Measurements from ENCODE around the gene CFAP119.
A peak's percentile ranks its signal among the peaks of the same experiment; 100 is the strongest.

CFAP119 gene

DNA sequence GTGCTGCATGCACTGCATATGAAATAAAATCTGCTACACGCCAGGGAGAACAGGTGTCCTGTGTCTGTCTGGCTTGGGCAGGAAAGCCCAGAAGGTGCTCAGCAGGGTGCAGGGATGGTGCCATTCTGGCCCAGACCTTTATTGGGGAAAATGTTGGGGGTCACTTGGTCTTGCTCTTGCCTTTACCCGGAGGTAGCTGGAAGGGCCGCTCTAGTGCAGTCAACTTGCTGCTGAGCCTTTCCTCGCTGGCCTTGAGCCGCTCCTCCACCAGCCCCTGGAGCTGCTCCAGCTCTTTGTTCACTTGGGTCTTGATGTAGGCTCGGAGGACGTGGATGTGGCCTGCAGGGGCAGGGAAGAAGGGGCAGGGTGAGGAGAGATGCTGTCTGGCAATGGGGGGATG is 4.5 kb downstream of the CFAP119 start:
- no peak overlapping the region for H3K27ac Mint-ChIP-seq
- no peaks in the 10 kb centered on the region for H3K27me3 Mint-ChIP-seq
- no peak overlapping the region for H3K4me3 Mint-ChIP-seq

GRCh38 chr16:30756781-30757100 is 5.1 kb downstream of the CFAP119 start:
- Mint-ChIP-seq H3K36me3 (peaks cover 3% of the 10 kb centered on the region), H3K27ac (no peak overlapping the region), H3K4me1 (ENCODE audit: low read depth) (peaks cover 8% of the 10 kb centered on the region), H3K9me3 (ENCODE audit: low read depth) (no peaks in the 10 kb centered on the region), H3K4me3 (no peak overlapping the region), H3K27me3 (no peaks in the 10 kb centered on the region)

More for the DNA sequence above, 4.5 kb downstream of the CFAP119 start:
- peaks cover 11% of the 10 kb centered on the region for H3K4me1 Mint-ChIP-seq (ENCODE audit: low read depth)
- peaks cover 3% of the 10 kb centered on the region for H3K36me3 Mint-ChIP-seq
- no peaks in the 10 kb centered on the region for H3K9me3 Mint-ChIP-seq (ENCODE audit: low read depth)

GRCh38 chr16:30755955-30756780 is 5.7 kb downstream of the CFAP119 start:
- Mint-ChIP-seq H3K4me1 (ENCODE audit: low read depth) (peaks cover 7% of the 10 kb centered on the region), H3K9me3 (ENCODE audit: low read depth) (no peaks in the 10 kb centered on the region), H3K36me3 (peaks cover 3% of the 10 kb centered on the region), H3K4me3 (no peak overlapping the region), H3K27ac (no peak overlapping the region), H3K27me3 (no peaks in the 10 kb centered on the region)

DNA sequence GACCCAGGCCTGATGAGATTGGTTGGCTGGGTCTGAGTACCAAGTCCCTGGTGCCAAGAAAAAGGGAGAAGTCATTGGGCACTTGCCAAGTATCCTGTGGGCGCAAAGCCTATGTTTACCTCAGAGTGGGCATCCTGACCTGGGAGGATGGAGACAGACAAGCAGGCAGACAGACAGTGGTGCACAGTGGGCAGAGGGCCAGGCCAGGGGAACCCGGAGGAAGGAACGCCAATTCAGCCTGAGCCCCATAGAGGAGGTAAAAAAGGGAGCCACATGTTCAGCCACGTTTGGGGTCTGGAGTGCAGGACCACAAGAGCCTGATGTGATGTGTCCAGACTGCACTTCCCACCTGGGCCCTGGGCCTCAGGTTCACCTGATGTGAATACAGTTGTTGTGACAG is 8.3 kb downstream of the CFAP119 start:
- H3K9me3 Mint-ChIP-seq (ENCODE audit: low read depth), result no peaks in the 10 kb centered on the region
- peaks cover 7% of the 10 kb centered on the region for H3K4me1 Mint-ChIP-seq (ENCODE audit: low read depth)
- no peak overlapping the region for H3K4me3 Mint-ChIP-seq
- H3K27ac Mint-ChIP-seq, result no peak overlapping the region
- no peaks in the 10 kb centered on the region for H3K27me3 Mint-ChIP-seq
- peaks cover 3% of the 10 kb centered on the region for H3K36me3 Mint-ChIP-seq

- H3K27ac Mint-ChIP-seq, result no peak overlapping the region
Measured at GRCh38 chr16:30750876-30751465, 10.9 kb downstream of the CFAP119 start.

GRCh38 chr16:30750201-30750600 is 11.7 kb downstream of the CFAP119 start:
- Mint-ChIP-seq H3K4me1 (ENCODE audit: low read depth) (peaks cover 17% of the 10 kb centered on the region), H3K9me3 (ENCODE audit: low read depth) (no peaks in the 10 kb centered on the region), H3K4me3 (peak overlapping the region; percentile 75), H3K27me3 (no peaks in the 10 kb centered on the region), H3K27ac (no peak overlapping the region), H3K36me3 (peaks cover 3% of the 10 kb centered on the region)

More at GRCh38 chr16:30750876-30751465, 10.9 kb downstream of the CFAP119 start:
- Mint-ChIP-seq H3K4me1 (ENCODE audit: low read depth) (peaks cover 17% of the 10 kb centered on the region), H3K36me3 (peaks cover 3% of the 10 kb centered on the region), H3K4me3 (no peak overlapping the region), H3K27me3 (no peaks in the 10 kb centered on the region), H3K9me3 (ENCODE audit: low read depth) (no peaks in the 10 kb centered on the region)

- peak overlapping the region; percentile 89 for H3K4me3 Mint-ChIP-seq
- no peaks in the 10 kb centered on the region for H3K27me3 Mint-ChIP-seq
- no peaks in the 10 kb centered on the region for H3K9me3 Mint-ChIP-seq (ENCODE audit: low read depth)
- peaks cover 18% of the 10 kb centered on the region for H3K4me1 Mint-ChIP-seq (ENCODE audit: low read depth)
- peak overlapping the region; percentile 28 for H3K27ac Mint-ChIP-seq
- peaks cover 4% of the 10 kb centered on the region for H3K36me3 Mint-ChIP-seq
Measured at GRCh38 chr16:30748634-30749445, 13.0 kb downstream of the CFAP119 start.

DNA sequence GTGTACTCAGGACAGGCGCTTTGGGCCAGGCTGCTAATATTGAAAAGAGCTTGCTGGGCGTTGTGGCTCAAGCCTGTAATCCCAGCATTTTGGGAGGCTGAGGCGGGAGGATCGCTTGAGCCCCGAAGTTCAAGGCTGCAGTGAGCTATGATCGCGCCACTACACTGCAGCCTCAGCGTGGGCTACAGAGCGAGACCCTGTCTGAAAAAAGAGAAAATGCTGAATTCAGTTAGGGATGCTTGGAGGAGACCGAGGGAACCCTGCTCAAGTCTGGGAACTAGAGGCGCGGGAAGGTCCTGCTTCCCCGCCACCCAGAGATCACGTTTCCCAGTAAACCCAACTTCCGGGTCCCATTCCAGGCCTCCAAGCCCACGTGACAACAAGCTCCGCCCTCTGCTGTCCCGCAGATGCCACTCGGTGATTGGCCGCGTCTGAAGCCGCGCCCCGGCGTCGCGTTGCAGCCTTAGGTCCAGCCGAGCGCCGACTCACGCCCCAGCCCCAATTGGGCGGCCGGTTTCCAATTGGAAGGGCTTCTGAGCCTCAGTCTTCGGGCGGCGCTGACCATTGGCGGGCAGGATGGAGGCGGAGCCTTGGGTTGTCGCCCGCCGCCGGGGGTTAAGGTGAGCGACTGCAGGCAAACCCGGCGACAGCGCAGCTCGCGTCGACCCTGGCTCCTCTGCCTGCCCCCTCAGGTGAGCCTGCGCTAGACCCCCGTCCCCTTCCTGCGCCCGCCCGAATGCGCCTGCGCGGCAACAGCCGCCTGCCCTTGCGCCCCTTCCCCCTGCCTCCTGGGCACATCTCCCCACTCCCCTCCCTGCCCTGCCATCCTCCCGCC is 13.8 kb downstream of the CFAP119 start, which contains the start of gene PHKG2:
TSS of gene PHKG2 (plus strand) at position 627 of the 835 bp plus-strand sequence. CDS start 396 bp downstream, outside the sequence.
- H3K36me3 Mint-ChIP-seq, result peaks cover 6% of the 10 kb centered on the region
- H3K27ac Mint-ChIP-seq, result peak within 1 kb of the TSS; percentile 91
- H3K4me3 Mint-ChIP-seq, result peak within 1 kb of the TSS; percentile 89
- H3K27me3 Mint-ChIP-seq, result no peaks in the 10 kb centered on the region
- H3K4me1 Mint-ChIP-seq (ENCODE audit: low read depth), result peaks cover 18% of the 10 kb centered on the region
- H3K9me3 Mint-ChIP-seq (ENCODE audit: low read depth), result no peaks in the 10 kb centered on the region

DNA sequence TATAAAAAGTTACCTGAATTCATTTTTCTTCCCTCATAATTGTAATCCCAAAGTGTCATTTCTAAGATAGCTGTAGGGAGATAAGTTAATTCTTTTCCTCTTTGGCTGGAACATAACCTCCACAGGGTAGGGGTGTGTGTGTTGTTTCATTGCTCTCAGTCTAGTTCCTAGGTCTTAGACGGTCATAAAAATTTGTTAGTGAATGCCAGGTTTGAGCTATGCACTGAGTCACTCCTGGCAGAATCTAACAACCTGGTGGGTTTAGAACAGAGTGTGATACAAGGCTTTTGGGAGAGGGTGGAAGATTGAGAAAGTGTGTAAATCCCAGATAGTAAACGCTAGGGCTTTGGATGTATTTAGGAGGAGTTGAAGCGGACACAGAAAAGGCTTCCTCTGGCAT is 14.5 kb downstream of the CFAP119 start:
- Mint-ChIP-seq H3K9me3 (ENCODE audit: low read depth) (no peaks in the 10 kb centered on the region), H3K4me3 (peak overlapping the region; percentile 89), H3K27me3 (no peaks in the 10 kb centered on the region), H3K27ac (peak overlapping the region; percentile 91), H3K36me3 (peaks cover 6% of the 10 kb centered on the region), H3K4me1 (ENCODE audit: low read depth) (peaks cover 18% of the 10 kb centered on the region)

- no peaks in the 10 kb centered on the region for H3K9me3 Mint-ChIP-seq (ENCODE audit: low read depth)
- no peaks in the 10 kb centered on the region for H3K27me3 Mint-ChIP-seq
- peak overlapping the region; percentile 61 for H3K27ac Mint-ChIP-seq
- H3K4me1 Mint-ChIP-seq (ENCODE audit: low read depth), result peaks cover 18% of the 10 kb centered on the region
- H3K4me3 Mint-ChIP-seq, result no peak overlapping the region
- peaks cover 9% of the 10 kb centered on the region for H3K36me3 Mint-ChIP-seq
Measured at GRCh38 chr16:30746638-30747175, 15.2 kb downstream of the CFAP119 start.

DNA sequence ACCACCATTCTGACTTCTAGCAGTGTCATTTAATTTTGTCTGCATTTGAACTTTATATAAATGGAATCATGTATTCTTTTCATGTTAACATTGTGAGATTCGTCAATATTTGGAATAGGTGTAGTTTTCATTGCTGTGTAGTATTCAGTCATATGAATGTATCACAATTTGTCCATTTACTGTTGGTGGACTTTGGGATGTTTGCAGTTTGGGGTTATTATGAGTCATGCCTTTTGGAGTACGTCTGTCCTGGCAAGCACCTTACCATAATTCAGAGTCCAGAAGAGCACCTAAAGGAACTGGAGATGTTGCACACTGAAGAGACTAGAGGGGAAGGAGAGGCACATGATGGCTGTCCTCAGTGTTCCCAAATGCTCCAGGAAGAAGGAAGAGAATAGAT is 16.8 kb downstream of the CFAP119 start:
- H3K27me3 Mint-ChIP-seq, result no peaks in the 10 kb centered on the region
- H3K27ac Mint-ChIP-seq, result peak overlapping the region; percentile 54
- H3K4me1 Mint-ChIP-seq (ENCODE audit: low read depth), result peaks cover 30% of the 10 kb centered on the region
- H3K36me3 Mint-ChIP-seq, result peaks cover 9% of the 10 kb centered on the region
- no peak overlapping the region for H3K4me3 Mint-ChIP-seq
- no peaks in the 10 kb centered on the region for H3K9me3 Mint-ChIP-seq (ENCODE audit: low read depth)

DNA sequence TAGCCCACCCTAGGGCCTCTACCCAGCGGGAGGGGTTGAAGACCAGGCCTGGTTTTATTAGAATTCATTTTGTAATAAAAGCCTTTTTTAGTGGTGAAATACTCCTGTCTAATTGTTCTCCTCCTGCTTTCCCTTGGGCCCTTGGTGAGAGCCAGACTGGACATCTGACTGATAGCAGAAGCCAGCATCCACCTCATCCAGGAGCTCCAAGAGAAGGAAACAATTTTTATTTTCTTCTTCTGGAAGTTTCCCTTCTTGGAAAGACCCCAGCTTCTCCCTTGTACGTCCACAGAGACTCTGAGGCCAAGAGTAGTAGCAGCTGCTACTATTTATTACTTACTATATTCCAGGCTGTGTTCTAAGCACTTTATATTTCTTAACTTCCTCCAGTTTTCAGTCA is 17.7 kb downstream of the CFAP119 start:
- Mint-ChIP-seq H3K27ac (peak overlapping the region; percentile 28), H3K9me3 (ENCODE audit: low read depth) (no peaks in the 10 kb centered on the region), H3K36me3 (peaks cover 9% of the 10 kb centered on the region), H3K4me3 (no peak overlapping the region), H3K4me1 (ENCODE audit: low read depth) (peaks cover 24% of the 10 kb centered on the region), H3K27me3 (no peaks in the 10 kb centered on the region)

GRCh38 chr16:30743716-30744115 is 18.1 kb downstream of the CFAP119 start:
- Mint-ChIP-seq H3K36me3 (peaks cover 9% of the 10 kb centered on the region), H3K27ac (peak overlapping the region; percentile 64), H3K4me1 (ENCODE audit: low read depth) (peaks cover 23% of the 10 kb centered on the region), H3K9me3 (ENCODE audit: low read depth) (no peaks in the 10 kb centered on the region), H3K27me3 (no peaks in the 10 kb centered on the region), H3K4me3 (no peak overlapping the region)

GRCh38 chr16:30741461-30741914 is 20.4 kb downstream of the CFAP119 start:
- Mint-ChIP-seq H3K36me3 (peaks cover 9% of the 10 kb centered on the region), H3K4me1 (ENCODE audit: low read depth) (peaks cover 14% of the 10 kb centered on the region), H3K9me3 (ENCODE audit: low read depth) (no peaks in the 10 kb centered on the region), H3K27ac (peak overlapping the region; percentile 56), H3K27me3 (no peaks in the 10 kb centered on the region), H3K4me3 (no peak overlapping the region)

Measured in activated naive CD8-positive, alpha-beta T cell (primary cell).